T-helper 2 cell (primary cell): ENCODE results near the gene DAPK1.
"Not testable (repeated sequence)": the region's sequence is repeated elsewhere in the genome, so short reads cannot be mapped to it uniquely, and the experiment has no call there.

Source experiments
- DNase-seq, 5 experiments: peaks; one replicate each; pipeline versions ENCODE4 v3.0.0 to v3.0.0-alpha.2; 2012 to 2022

The DAPK1 gene

GRCh38 chr9:87718852-87719612 is 221.4 kb downstream of the DAPK1 start:
- no peak for DNase-seq

- DNase-seq: no peak
These were observed 222.5 kb downstream of the DAPK1 start for GRCh38 chr9:87720173-87720572.

GRCh38 chr9:87722393-87723088 is 224.9 kb downstream of the DAPK1 start:
- no peak for DNase-seq

- DNase-seq: no peak
These were observed 227.8 kb downstream of the DAPK1 start for GRCh38 chr9:87725356-87725899.

GRCh38 chr9:87725900-87726709 is 228.4 kb downstream of the DAPK1 start, which contains the start of gene CTSL:
Gene CTSL (plus strand): TSS chr9:87726119. CDS start chr9:87727604, 1,485 bp downstream.
- DNase-seq: peak in 3 of 5 experiments; percentile 40 to 46 (median 44)

- DNase-seq: no peak
These were observed 231.6 kb downstream of the DAPK1 start for GRCh38 chr9:87729246-87729645.

GRCh38 chr9:87731321-87731720 is 233.7 kb downstream of the DAPK1 start:
- no peak for DNase-seq

GRCh38 chr9:87732344-87732743 is 234.7 kb downstream of the DAPK1 start:
- DNase-seq: no peak

- no peak for DNase-seq
These were observed 235.1 kb downstream of the DAPK1 start for GRCh38 chr9:87732756-87733155.

GRCh38 chr9:87733273-87734052 is 235.8 kb downstream of the DAPK1 start:
- DNase-seq: no peak

- DNase-seq: no peak
These were observed 236.4 kb downstream of the DAPK1 start for GRCh38 chr9:87734106-87734505.

- DNase-seq: no peak
These were observed 241.9 kb downstream of the DAPK1 start for GRCh38 chr9:87739546-87739945.

- DNase-seq: no peak
These were observed 242.5 kb downstream of the DAPK1 start for GRCh38 chr9:87740209-87740608.

- no peak for DNase-seq
These were observed 243.7 kb downstream of the DAPK1 start for GRCh38 chr9:87741326-87741725.

- no peak for DNase-seq
These were observed 244.2 kb downstream of the DAPK1 start for GRCh38 chr9:87741891-87742290.

- no peak for DNase-seq
These were observed 245.3 kb downstream of the DAPK1 start for GRCh38 chr9:87742813-87743428.

GRCh38 chr9:87744247-87744646 is 246.6 kb downstream of the DAPK1 start:
- DNase-seq: not testable (repeated sequence)

GRCh38 chr9:87746186-87746585 is 248.5 kb downstream of the DAPK1 start:
- no peak for DNase-seq

GRCh38 chr9:87748881-87749280 is 251.2 kb downstream of the DAPK1 start:
- DNase-seq: no peak

- DNase-seq: no peak
These were observed 251.8 kb downstream of the DAPK1 start for GRCh38 chr9:87749335-87750035.

- no peak for DNase-seq
These were observed 253.1 kb downstream of the DAPK1 start for GRCh38 chr9:87750726-87751125.
